ENCODE measurements around the gene ZBTB7A. TPM values are rescaled to one million over a fixed set of nuclear protein-coding genes. Genes with fewer than 3 reads are reported as not detected.

The ZBTB7A gene
- total RNA-seq, 1 donor from 2014 or later = 39.9 TPM

GRCh38 chr19:4053423-4054324 lies 13.0 kb downstream of the ZBTB7A start:
- no peak overlapping the region for H3K4me3 Mint-ChIP-seq (ENCODE audit: low read depth)
- H3K9me3 Mint-ChIP-seq = no peaks in the 10 kb centered on the region
- H3K27ac Mint-ChIP-seq = no peak overlapping the region
- DNase-seq (ENCODE audit: low spot score) = no peak
- H3K27me3 Mint-ChIP-seq (ENCODE audit: low read depth) = no peaks in the 10 kb centered on the region
- peaks cover 19% of the 10 kb centered on the region for H3K4me1 Mint-ChIP-seq (ENCODE audit: low read depth)
- intact Hi-C loops (cut with micrococcal nuclease) = no loop called here
- peaks cover 54% of the 10 kb centered on the region for H3K36me3 Mint-ChIP-seq (ENCODE audit: low read depth)

- no peak for DNase-seq (ENCODE audit: low spot score)
- peaks cover 19% of the 10 kb centered on the region for H3K4me1 Mint-ChIP-seq (ENCODE audit: low read depth)
- no peak overlapping the region for H3K4me3 Mint-ChIP-seq (ENCODE audit: low read depth)
- intact Hi-C loops (cut with micrococcal nuclease) = no loop called here
- peaks cover 54% of the 10 kb centered on the region for H3K36me3 Mint-ChIP-seq (ENCODE audit: low read depth)
- H3K9me3 Mint-ChIP-seq = no peaks in the 10 kb centered on the region
- H3K27ac Mint-ChIP-seq = peak overlapping the region; percentile 27
- no peaks in the 10 kb centered on the region for H3K27me3 Mint-ChIP-seq (ENCODE audit: low read depth)
Measured at GRCh38 chr19:4052993-4053422, 13.7 kb downstream of the ZBTB7A start.

GRCh38 chr19:4052114-4052992 lies 14.3 kb downstream of the ZBTB7A start:
- Mint-ChIP-seq H3K4me3 (ENCODE audit: low read depth) (no peak overlapping the region), H3K27me3 (ENCODE audit: low read depth) (no peaks in the 10 kb centered on the region), H3K27ac (peak overlapping the region; percentile 27), H3K9me3 (no peaks in the 10 kb centered on the region), H3K4me1 (ENCODE audit: low read depth) (peaks cover 17% of the 10 kb centered on the region), H3K36me3 (ENCODE audit: low read depth) (peaks cover 52% of the 10 kb centered on the region)
- intact Hi-C loops (cut with micrococcal nuclease) = no loop called here
- no peak for DNase-seq (ENCODE audit: low spot score)

GRCh38 chr19:4051175-4052101 lies 15.3 kb downstream of the ZBTB7A start:
- intact Hi-C loops (cut with micrococcal nuclease) = no loop called here
- H3K27ac Mint-ChIP-seq = peak overlapping the region; percentile 11
- DNase-seq (ENCODE audit: low spot score) = no peak

GRCh38 chr19:4049432-4049831 lies 17.3 kb downstream of the ZBTB7A start:
- H3K4me3 Mint-ChIP-seq (ENCODE audit: low read depth) = no peak overlapping the region

More at GRCh38 chr19:4051175-4052101, 15.3 kb downstream of the ZBTB7A start:
- no peaks in the 10 kb centered on the region for H3K27me3 Mint-ChIP-seq (ENCODE audit: low read depth)
- H3K9me3 Mint-ChIP-seq = no peaks in the 10 kb centered on the region
- H3K4me3 Mint-ChIP-seq (ENCODE audit: low read depth) = no peak overlapping the region
- H3K4me1 Mint-ChIP-seq (ENCODE audit: low read depth) = peaks cover 17% of the 10 kb centered on the region
- peaks cover 52% of the 10 kb centered on the region for H3K36me3 Mint-ChIP-seq (ENCODE audit: low read depth)

GRCh38 chr19:4046946-4047683 lies 19.6 kb downstream of the ZBTB7A start:
- no peak for DNase-seq (ENCODE audit: low spot score)
- Mint-ChIP-seq H3K27me3 (ENCODE audit: low read depth) (no peaks in the 10 kb centered on the region), H3K27ac (no peak overlapping the region), H3K36me3 (ENCODE audit: low read depth) (peaks cover 39% of the 10 kb centered on the region), H3K4me3 (ENCODE audit: low read depth) (no peak overlapping the region), H3K4me1 (ENCODE audit: low read depth) (peaks cover 6% of the 10 kb centered on the region), H3K9me3 (no peaks in the 10 kb centered on the region)
- intact Hi-C loops (cut with micrococcal nuclease) = no loop called here

More at GRCh38 chr19:4049432-4049831, 17.3 kb downstream of the ZBTB7A start:
- no peak overlapping the region for H3K27ac Mint-ChIP-seq
- no peak for DNase-seq (ENCODE audit: low spot score)
- H3K4me1 Mint-ChIP-seq (ENCODE audit: low read depth) = peaks cover 15% of the 10 kb centered on the region
- peaks cover 49% of the 10 kb centered on the region for H3K36me3 Mint-ChIP-seq (ENCODE audit: low read depth)
- H3K9me3 Mint-ChIP-seq = no peaks in the 10 kb centered on the region
- no peaks in the 10 kb centered on the region for H3K27me3 Mint-ChIP-seq (ENCODE audit: low read depth)
- intact Hi-C loops (cut with micrococcal nuclease) = no loop called here

- no peaks in the 10 kb centered on the region for H3K9me3 Mint-ChIP-seq
- intact Hi-C loops (cut with micrococcal nuclease) = no loop called here
- H3K4me1 Mint-ChIP-seq (ENCODE audit: low read depth) = peaks cover 3% of the 10 kb centered on the region
- peaks cover 36% of the 10 kb centered on the region for H3K36me3 Mint-ChIP-seq (ENCODE audit: low read depth)
- no peak overlapping the region for H3K4me3 Mint-ChIP-seq (ENCODE audit: low read depth)
- H3K27ac Mint-ChIP-seq = no peak overlapping the region
- no peak for DNase-seq (ENCODE audit: low spot score)
- H3K27me3 Mint-ChIP-seq (ENCODE audit: low read depth) = no peaks in the 10 kb centered on the region
Measured at GRCh38 chr19:4046362-4046691, 20.4 kb downstream of the ZBTB7A start.

GRCh38 chr19:4045597-4046361 lies 20.9 kb downstream of the ZBTB7A start:
- H3K4me1 Mint-ChIP-seq (ENCODE audit: low read depth) = no peaks in the 10 kb centered on the region
- no peak for DNase-seq (ENCODE audit: low spot score)
- no peaks in the 10 kb centered on the region for H3K9me3 Mint-ChIP-seq
- H3K4me3 Mint-ChIP-seq (ENCODE audit: low read depth) = no peak overlapping the region
- intact Hi-C loops (cut with micrococcal nuclease) = no loop called here
- no peaks in the 10 kb centered on the region for H3K27me3 Mint-ChIP-seq (ENCODE audit: low read depth)
- H3K27ac Mint-ChIP-seq = no peak overlapping the region
- H3K36me3 Mint-ChIP-seq (ENCODE audit: low read depth) = peaks cover 35% of the 10 kb centered on the region

- peaks cover 34% of the 10 kb centered on the region for H3K36me3 Mint-ChIP-seq (ENCODE audit: low read depth)
- H3K9me3 Mint-ChIP-seq = no peaks in the 10 kb centered on the region
- H3K4me1 Mint-ChIP-seq (ENCODE audit: low read depth) = no peaks in the 10 kb centered on the region
- H3K27ac Mint-ChIP-seq = no peak overlapping the region
- no peak overlapping the region for H3K4me3 Mint-ChIP-seq (ENCODE audit: low read depth)
- intact Hi-C loops (cut with micrococcal nuclease) = no loop called here
- no peak for DNase-seq (ENCODE audit: low spot score)
- no peaks in the 10 kb centered on the region for H3K27me3 Mint-ChIP-seq (ENCODE audit: low read depth)
Measured at GRCh38 chr19:4044990-4045465, 21.7 kb downstream of the ZBTB7A start.

- Mint-ChIP-seq H3K4me3 (ENCODE audit: low read depth) (no peak overlapping the region), H3K27ac (no peak overlapping the region), H3K36me3 (ENCODE audit: low read depth) (peaks cover 30% of the 10 kb centered on the region), H3K27me3 (ENCODE audit: low read depth) (no peaks in the 10 kb centered on the region), H3K9me3 (no peaks in the 10 kb centered on the region), H3K4me1 (ENCODE audit: low read depth) (no peaks in the 10 kb centered on the region)
- intact Hi-C loops (cut with micrococcal nuclease) = no loop called here
- DNase-seq (ENCODE audit: low spot score) = no peak
Measured at GRCh38 chr19:4043966-4044715, 22.6 kb downstream of the ZBTB7A start.

- intact Hi-C loops (cut with micrococcal nuclease) = no loop called here
Measured at GRCh38 chr19:4043401-4043800, 23.3 kb downstream of the ZBTB7A start.

More at GRCh38 chr19:4043401-4043800, 23.3 kb downstream of the ZBTB7A start:
- H3K36me3 Mint-ChIP-seq (ENCODE audit: low read depth) = peaks cover 30% of the 10 kb centered on the region
- no peak overlapping the region for H3K27ac Mint-ChIP-seq
- H3K27me3 Mint-ChIP-seq (ENCODE audit: low read depth) = no peaks in the 10 kb centered on the region
- no peaks in the 10 kb centered on the region for H3K4me1 Mint-ChIP-seq (ENCODE audit: low read depth)
- no peak for DNase-seq (ENCODE audit: low spot score)
- H3K4me3 Mint-ChIP-seq (ENCODE audit: low read depth) = no peak overlapping the region
- H3K9me3 Mint-ChIP-seq = no peaks in the 10 kb centered on the region
